SK-N-DZ (cell line): Measurements from ENCODE around the gene CFLAR. TPM values are rescaled to one million over a fixed set of nuclear protein-coding genes. Genes with fewer than 3 reads are reported as not detected.
"Not testable (repeated sequence)": the region's sequence is repeated elsewhere in the genome, so short reads cannot be mapped to it uniquely, and the experiment has no call there.

Experiments
- DNase-seq: peaks from one replicate; pipeline ENCODE4 v3.0.0-alpha.2; 2015; ENCODE audit warnings: low spot score
- polyA plus RNA-seq, 2 experiments: library from polyadenylated mRNA; depleted of rRNA; stranded (reverse); fragments of >200 nt; gene quantifications; 2 replicates each; pipeline ENCODE4 v1.2.3, GENCODE V29; 2014

CFLAR gene
- polyA plus RNA-seq (2014; cell fraction: cytosol; rRNA removed), result 0.43 and 2.4 TPM in 2 replicates
- 0.53 and 2.4 TPM in 2 replicates for polyA plus RNA-seq (2014; cell fraction: nucleus; rRNA removed)

DNA sequence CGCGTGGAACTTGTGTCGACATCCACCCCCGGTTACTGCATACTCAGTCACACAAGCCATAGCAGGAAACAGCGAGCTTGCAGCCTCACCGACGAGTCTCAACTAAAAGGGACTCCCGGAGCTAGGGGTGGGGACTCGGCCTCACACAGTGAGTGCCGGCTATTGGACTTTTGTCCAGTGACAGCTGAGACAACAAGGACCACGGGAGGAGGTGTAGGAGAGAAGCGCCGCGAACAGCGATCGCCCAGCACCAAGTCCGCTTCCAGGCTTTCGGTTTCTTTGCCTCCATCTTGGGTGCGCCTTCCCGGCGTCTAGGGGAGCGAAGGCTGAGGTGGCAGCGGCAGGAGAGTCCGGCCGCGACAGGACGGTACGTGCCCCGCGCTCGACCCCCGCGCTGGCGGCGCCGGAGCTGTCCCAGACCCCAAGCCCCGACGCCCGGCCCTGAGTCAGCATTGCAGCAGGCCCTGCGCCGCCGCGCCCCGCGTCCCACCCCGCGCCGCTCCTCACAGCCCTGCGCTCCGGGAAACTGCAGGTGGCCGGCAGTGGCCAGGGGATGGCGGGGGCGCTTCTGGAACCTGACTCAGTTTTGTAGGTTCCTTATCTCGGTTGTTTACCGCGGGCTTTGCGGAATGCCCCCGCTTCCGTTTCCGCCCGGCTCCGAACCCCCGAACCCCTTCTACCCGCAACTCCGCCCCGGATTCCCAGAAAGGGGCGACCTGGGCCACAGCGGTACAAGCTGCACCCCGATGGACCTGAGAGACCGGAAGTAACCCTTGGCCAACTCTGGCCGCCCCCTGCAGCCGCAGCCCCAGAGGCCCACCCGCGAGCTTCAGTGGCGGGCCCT lies at the start of gene CFLAR:
Gene CFLAR, plus strand, starts transcription at position 50 of the 844 bp plus-strand sequence. CDS start 13,702 bp downstream, outside the sequence.
- no peak for DNase-seq

DNA sequence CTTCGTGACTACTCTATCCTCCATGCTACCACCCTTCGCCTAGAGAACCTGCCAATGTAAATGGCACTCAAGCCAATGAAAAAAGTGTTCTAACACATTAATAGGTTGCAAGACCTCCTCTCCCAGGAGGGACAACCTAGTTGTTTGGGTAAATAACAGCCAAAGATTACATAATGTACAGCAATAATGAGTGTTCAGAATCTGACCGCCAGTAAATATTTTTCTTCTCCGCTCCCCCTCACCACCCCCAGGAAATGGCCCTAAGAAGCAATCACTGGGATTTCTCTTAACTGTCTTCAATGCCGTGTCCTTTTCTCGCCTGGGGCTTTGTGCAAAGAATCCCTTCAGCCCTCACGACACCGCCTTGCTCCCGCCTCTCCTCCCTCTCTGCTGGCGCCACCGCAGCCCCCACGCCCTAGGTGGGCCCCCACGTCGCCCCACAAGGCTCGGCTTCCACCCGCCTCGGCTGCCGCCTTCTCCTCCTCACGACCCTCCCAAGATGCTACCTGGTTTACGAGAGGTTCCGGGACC lies 45.0 kb upstream of the CFLAR start:
- no peak for DNase-seq

DNA sequence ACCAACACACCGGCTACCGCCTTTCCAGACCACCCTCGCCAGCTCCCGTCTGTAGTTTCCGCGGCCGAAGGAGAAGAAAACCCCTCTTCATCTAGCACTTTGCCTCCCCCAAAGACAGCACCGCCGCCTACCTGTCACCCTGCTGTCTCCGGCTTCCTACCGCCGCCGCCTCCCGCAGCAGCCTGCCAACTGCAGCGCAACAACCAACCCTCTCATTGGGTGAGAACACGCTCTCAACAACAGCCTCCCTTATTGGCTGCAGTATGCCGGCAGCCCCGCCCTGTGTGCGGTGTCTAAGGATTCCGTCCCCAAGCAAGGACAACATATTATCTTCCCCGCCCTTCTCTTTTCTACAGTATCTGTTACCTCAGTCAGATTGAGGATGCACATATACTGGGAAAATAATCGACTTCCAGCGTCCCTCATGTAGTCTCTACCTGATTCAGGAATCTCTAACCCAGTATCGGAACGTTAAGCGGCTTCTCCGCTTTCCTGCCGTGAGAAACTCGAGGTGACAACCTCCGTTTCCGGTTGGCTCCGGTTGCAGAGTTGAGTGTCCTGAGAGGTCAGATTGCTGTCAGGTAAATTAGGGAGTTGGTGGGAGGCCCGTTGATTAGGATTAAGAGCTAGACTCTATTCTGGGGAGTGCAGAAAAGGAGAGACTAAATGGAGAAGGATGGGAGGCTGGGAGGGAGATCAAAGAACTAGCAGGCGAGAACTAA lies 44.3 kb upstream of the CFLAR start, which contains the start of the genes HYCC2 and NDUFB3:
Gene HYCC2, minus strand, starts transcription at position 193 of the 722 bp plus-strand sequence. CDS start 47,662 bp downstream, outside the sequence.
Gene NDUFB3, plus strand, starts transcription at position 523 of the 722 bp plus-strand sequence. CDS start 6,882 bp downstream, outside the sequence.
- peak; percentile 96 for DNase-seq

DNA sequence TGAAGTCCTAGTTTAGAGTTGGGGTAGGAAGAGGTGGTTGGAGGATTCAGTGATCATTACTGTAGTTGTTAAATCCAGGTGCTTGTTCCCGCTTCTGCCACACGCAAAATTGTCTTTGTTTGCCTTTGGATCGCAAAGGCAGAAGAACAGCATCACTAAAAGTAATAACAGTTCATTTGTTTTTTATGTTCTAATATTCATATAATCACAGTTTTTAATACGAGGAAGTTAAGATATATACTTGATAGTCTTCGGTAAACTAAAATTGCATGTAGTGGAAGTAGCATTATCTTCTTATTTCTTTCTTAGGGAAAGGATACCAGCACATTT lies 43.8 kb upstream of the CFLAR start:
- DNase-seq, result no peak

DNA sequence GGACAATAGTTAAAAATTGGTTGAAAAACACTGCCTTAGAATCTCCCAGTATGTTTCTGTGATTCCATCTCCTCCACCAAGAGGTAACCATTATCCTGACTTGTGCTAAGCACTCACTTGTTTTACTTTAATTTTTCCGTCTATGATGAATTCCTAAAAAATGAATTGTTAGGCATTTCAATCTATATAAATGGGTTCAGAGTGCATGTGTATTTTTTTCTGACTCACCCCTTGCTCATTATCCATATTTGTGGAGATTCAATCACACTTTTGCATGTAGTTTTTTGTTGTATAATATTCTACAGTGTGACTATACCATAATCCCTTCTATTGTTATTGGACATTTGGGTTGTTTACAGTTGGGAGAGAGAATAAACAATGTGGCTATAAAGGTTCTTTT lies 42.9 kb upstream of the CFLAR start:
- DNase-seq, result no peak

DNA sequence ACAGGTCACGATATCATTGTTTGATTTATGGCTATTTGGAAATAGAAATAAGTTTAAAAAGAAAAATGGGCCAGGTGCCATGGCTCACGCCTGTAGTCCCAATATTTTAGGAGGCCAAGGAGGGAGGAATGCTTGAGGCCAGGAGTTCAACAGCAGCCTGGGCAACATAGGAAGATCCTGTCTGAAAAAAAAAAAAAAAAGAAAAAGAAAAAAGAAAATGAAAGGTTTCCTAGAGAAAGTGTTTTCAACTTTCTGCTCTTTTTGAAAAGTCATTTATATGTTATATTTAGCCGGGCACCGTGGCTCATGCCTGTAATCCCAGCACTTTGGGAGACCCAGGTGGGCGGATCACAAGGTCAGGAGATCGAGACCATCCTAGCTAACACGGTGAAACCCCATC lies 41.0 kb upstream of the CFLAR start:
- DNase-seq, result no peak

DNA sequence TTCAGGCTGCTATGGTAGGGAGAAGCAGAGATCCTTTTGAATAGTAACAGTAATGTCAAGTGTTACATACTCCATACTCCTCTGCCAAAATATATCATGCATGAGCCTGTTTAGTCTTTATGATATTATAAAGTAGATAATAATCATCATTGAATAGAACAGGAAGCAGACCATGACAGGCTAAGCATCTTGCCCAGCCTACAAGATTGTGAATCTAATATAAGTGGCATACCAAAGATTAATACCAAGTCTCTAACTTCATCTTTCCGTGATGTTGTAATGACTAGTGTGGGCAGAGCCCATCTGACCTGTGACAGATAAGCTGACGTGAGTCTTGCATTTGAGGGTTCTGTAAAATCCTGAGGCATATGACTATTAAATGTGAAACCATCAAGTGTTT lies 31.1 kb upstream of the CFLAR start:
- DNase-seq, result no peak

DNA sequence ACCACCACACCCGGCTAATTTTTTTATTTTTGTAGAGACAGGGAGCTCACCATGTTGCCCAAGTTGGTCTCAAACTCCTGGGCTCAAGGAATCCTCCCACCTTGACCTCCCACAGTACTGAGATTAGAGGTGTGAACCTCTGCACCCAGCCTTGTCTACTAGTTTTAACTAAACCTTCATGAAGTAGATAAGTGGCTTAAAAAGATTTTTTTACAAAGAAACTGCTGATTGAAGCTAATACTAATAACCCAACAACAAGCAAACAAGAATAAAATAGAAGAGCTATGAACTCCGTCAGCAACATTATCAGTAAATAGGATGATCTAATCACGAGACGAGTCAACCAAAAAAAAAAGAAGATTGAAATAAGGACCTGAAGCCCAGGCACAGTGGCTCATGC lies 25.4 kb upstream of the CFLAR start:
- no peak for DNase-seq

DNA sequence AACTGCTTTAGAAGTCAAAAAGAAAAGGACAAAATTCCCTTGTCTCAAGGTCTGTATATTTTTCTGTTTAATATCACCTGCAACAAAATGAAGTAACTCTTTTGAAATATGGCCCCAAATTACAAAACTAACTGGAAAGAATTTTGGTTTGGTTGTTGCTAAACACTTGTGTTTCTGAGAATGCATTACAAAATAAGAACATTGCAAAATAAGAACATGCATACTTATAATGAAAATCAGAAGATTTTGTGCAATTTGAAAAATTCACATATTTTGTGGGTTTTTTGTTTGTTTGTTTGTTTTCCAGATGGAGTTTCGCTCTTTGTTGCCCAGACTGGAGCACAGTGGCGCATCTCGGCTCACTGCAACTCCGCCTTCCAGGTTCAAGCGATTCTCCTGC lies 22.4 kb upstream of the CFLAR start:
- no peak for DNase-seq

DNA sequence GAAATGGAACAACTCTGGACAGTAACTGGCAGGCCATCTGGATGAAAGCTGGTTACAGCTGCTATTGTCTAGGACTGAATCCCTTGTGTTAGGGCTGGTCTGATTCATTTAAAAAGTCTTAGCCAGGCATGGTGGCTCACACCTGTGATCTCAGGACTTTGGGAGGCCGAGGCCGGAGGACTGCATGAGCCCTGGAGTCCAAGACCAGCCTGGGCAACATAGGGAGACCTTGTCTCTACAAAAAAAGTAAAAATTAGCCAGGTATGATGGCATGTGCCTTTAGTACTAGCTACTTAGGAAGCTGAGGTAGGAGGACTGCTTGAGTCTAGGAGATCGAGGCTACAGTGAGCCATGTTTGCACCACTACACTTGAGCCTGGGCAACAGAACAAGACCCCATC lies 15.5 kb upstream of the CFLAR start:
- no peak for DNase-seq

DNA sequence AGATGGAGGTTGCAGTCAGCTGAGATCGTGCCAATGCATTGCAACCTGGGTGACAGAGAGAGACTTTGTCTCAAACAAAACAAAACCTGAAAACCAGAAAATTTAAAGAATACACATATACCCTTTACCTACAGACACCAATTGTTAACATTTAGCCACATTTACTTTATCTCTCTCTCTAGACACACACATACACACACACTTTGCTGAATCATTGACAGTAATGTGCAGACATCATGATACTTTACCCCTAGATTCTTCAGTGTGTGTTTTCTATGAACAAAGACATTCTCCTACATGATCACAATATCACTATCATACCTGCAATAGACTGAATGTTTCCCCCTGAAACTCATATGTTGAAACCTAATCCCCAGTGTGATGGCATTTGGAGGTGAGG lies 10.2 kb upstream of the CFLAR start:
- no peak for DNase-seq

DNA sequence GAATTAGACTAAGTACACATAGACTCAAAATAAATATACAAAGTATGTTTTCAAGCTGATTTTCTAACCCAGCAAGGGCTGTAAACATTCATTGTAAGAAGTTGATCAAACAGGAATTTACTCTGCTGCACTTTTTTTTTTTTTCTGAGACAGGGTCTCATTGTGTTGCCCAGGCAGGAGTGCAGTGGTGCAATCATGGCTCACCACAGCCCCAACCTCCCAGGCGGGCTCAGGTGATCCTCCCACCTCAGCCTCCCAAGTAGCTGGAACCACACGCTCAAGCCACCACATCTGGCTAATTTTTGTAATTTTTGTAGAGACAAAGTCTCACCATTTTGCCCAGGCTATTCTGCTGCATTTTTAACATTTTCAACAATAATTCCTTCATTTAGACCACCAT lies 8.3 kb upstream of the CFLAR start:
- no peak for DNase-seq

DNA sequence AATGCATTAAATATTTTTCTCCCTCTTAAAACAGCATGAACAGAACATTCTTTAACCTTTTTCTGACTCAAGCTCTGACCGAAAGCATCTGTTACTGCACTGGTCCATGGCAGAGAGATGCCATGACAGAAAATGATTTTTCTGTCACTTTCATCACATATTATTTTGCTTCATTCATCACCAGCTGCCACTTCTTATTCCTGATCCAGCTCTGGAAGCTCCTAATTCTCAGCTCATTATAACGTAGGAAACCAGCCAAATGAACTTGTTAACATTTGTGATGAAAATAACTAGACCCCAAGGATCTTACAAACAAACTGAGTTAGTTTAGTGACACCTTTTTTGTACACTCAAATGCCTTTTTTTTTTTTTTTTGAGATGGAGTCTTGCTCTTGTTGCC lies 7.6 kb upstream of the CFLAR start:
- no peak for DNase-seq

DNA sequence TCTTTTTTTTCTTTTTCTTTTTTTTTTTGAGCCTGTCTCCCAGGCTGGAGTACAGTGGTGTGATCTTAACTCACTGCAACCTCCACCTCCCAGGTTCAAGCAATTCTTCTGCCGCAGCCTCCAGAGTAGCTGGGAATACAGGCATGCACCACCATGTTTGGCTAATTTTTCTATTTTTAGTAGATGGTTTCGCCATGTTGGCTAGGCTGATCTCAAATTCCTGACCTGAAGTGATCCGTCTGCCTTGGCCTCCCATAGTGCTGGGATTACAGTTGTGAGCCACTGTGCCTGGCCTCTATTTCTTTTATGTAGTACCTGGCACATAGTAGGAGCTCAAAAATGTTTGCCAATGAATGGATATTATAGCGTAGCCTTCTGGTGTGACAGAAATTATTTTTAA lies 6.8 kb upstream of the CFLAR start:
- no peak for DNase-seq

DNA sequence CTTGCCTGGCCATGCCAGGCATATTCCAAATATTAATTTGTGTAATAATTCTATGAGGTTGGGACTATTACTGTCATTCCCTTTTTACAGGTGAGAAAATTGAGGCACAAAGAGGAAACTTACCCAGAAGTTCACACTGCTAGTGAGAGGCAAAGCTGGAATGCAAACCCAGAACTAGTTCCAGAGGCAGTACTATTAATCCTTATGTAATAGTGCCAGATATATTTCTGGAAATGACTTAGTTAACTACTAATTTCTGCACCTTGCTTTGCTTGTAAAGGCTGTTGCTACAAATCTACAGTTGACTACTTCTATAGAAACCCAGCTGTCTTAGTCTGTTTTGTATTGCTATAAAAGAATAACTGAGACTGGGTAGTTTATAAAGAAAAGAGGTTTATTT lies 5.3 kb upstream of the CFLAR start:
- no peak for DNase-seq

DNA sequence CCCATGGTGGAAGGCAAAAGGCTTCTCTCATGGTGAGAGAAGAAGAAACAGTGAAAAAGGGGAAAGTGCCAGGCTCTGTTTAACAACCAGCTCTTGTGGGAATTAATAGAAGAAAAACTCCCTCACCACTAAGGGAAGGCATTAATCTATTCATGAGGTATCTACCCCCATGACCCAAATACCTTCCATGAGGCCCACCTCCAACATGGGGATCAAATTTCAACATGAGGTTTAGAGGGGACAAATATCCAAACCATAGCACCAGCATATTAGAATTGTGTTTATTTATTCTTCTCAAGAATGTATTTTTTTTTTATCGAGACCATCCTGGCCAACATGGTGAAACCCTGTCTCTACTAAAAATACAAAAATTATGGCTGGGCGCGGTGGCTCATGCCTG lies 4.9 kb upstream of the CFLAR start:
- no peak for DNase-seq

DNA sequence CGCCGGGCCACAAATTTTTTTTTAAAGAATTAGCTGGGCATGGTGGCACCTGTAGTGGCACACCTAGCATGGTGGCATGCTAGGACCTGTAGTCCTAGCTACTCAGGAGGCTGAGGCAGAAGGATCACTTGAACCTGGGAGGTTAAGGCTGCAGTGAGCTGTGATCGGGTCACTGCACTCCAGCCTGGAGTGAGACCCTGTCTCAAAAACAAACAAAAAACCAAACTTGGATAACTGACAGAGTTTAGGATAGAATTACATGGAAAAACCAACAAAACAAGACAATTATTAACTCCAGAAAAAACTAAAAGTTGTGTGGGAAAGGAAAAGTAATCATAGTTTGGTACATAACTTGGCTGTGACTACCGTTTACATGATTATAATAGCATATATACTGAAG lies 1.6 kb upstream of the CFLAR start:
- DNase-seq, result no peak

DNA sequence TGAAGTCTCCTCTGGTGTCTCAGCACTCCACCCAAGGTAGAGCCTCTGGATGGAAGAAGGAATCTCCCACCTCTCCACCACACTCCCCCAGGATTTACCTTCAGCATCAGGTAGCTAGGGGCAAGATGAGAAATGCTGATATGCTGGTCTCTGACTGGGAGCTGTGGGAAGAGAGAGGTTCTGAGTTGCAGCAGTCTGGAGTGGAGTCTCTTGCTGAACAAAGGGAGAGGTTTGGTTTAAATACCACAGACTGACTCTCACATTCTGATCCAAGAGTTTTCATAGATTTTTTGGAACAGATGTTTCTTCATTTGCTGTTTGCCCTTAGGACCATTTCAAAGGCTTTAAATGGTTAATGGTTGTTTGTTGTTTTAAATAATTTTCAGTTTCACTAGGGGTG lies 1.1 kb upstream of the CFLAR start:
- DNase-seq, result no peak

DNA sequence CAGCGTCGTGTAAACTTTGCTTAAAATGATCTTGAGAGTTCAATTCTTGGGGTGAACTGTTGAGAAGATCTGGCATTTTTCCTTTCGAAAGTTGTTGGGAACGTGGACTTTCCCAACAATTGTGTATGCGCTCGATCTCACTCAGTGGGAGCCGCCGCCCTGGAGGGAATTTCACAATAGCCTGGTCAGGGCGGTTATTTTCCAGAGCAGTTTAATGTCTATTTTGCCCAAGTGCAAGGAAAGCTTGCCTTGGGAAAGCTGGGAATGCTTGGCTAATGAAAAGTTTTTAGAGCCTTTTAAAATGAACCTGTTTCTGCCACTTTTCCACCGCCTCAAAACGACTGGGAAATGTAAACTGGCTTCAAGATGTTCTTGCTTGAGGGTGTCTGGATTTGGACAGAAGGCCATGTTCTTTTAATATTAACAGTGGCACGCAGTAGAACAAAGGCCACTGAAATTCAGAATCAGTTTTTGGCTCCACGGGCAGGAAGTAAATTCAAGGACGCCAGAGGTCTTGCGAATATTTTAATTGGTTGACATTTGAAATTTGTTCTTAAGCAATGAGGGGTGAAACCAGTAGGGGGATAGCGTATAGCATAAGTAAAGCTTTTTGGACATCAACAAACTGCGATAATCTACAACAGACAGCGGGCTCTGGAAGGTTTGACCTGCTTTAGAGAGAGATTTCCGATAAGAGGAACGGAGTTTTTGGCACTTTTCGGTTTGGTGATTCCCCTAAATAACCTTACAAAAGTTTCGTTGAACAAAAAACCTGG lies 1.2 kb downstream of the CFLAR start:
- no peak for DNase-seq

DNA sequence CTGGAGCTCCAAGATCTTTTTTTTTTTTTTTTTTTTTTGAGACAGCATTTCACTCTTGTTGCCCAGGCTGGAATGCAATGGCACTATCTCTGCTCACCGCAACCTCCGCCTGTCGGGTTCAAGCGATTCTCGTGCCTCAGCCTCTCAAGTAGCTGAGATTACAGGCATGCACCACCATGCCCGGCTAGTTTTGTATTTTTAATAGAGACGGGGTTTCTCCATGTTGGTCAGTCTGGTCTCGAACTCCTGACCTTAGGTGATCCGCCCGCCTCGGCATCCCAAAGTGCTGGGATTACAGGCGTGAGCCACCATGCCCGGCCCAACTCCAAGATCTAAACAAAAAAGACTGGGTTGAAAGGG lies 1.8 kb downstream of the CFLAR start:
- not testable (repeated sequence) for DNase-seq

DNA sequence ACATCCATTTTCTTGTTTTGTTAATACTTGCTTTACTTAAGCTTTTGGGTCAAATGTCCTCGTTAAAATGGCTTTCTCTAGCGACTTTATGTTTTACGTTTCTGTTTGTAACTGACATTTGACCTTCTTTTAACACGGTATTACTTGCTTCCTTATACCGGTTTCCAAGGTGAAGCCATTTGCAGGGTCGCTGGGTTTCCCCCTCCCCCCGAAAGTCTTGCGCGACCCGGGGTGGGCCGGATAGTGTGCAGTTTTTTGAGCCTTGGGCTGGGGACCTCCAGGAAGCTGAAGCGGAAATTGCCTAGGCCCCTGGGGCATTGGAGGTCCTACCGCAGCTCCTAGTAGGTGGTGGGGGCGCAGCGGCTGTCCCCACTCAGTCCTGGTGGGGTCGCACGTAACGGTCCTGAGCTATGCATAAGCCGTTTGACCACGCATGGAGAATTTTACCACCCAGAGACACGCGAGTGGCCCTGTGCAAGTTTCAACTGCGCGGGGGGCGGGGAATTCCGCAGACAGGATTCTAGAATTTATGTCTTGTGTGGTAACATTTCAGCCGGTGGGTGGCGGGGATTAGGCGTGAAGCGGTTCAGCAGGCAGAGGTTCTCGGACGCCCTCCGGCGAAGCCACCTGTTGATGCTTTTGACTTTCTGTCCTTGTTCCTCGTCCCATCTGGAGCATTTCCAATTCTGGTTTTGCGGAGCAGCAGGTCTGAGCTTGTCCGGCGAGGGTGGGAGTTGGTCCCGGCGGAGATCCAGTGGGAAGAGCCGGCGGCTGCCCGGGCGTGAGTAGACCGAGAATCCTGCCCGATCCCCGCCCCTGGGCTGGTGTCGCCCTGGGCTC lies 2.4 kb downstream of the CFLAR start:
- no peak for DNase-seq
